ENCODE results near the gene SETD7.

- no peak for TF ChIP-seq POLR2A (IDR thresholded peaks at IDR 0.05)
- TF ChIP-seq CTCF (IDR thresholded peaks at IDR 0.05) = no peak
Measured at GRCh38 chr4:139596684-139597279, 40.8 kb upstream of the SETD7 start.

Data from prostate gland (tissue), 2 donors.